Measurements from ENCODE around the gene SLC47A2.

Gene SLC47A2

GRCh38 chr17:19651451-19652238, 64.7 kb downstream of the SLC47A2 start:
- no peak for DNase-seq (ENCODE audit: low read depth)
- no peak overlapping the region for H3K4me3 ChIP-seq (ENCODE audit: low read depth, low read length)
- TF ChIP-seq CTCF (IDR thresholded peaks at IDR 0.05; ENCODE audit: insufficient read depth, low read depth, low read length, missing control alignments): no peak

DNA sequence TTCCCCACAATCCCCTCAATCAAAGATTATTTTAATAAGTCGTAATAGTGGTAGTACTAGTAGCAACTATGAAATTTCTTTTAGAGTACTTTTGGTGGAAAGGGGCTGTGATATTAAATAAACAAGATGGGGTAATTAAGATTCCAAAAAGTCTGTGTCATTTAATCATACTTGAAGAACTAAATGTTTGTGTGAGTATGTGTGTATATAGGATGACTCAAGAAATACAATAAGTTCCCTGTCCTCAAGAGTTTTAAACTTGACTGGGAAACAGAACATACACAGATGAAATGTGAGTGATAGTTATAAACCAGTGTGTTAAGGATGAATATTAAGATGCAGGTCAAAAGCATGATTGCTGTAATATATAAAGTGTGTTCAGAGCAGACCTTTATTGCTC, 65.6 kb downstream of the SLC47A2 start:
- TF ChIP-seq CTCF (IDR thresholded peaks at IDR 0.05; ENCODE audit: insufficient read depth, low read depth, low read length, missing control alignments): no peak
- no peak overlapping the region for H3K4me3 ChIP-seq (ENCODE audit: low read depth, low read length)
- no peak for DNase-seq (ENCODE audit: low read depth)

DNA sequence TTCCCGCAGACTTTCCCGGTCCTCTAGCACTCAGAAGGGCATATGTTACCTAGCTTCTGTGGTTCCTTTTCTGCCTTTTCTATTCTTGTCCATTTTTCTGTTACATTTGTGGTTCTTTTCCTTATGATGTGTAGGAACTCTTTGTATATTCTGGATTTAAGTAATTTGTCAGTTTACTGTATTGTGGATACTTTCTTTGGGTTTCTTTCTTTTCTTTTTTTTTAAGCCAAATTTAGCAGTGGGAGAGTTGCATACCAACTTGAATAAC, 67.2 kb downstream of the SLC47A2 start:
- DNase-seq (ENCODE audit: low read depth): no peak
- TF ChIP-seq CTCF (IDR thresholded peaks at IDR 0.05; ENCODE audit: insufficient read depth, low read depth, low read length, missing control alignments): no peak
- peak overlapping the region; percentile 89 for H3K4me3 ChIP-seq (ENCODE audit: low read depth, low read length)

DNA sequence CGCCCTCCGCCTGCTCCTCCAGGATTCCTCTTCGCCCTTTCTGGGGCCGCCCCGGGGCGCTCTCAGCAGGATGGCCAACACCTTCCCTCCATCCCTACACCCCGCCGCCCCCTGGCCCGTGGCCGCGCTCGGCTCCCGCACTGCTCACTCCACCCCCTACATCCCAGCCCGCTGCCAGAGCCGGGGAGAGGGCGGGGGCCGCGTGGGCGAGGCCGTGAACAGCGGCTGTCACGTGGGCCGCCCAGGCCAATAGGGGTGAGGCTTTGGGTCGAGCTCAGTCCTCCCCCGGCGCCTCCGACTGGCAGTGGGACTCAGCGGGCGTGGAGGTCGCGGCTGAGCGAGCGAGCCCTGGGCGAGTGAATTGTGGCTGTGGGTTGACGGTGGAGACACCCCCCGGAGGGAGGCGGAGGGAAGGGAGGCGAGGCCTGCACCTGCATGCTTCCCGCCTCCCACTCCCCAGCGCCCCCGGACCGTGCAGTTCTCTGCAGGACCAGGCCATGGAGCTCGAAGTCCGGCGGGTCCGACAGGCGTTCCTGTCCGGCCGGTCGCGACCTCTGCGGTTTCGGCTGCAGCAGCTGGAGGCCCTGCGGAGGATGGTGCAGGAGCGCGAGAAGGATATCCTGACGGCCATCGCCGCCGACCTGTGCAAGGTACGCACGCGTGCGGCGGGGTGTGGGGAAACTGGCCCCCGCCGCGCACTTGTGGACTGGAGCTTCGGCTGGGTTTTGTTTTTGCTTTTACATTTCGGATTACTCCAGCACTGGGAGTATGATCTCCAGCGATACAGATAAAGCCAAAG, 67.7 kb downstream of the SLC47A2 start, which contains the start of gene ALDH3A2:
Gene ALDH3A2, plus strand, starts transcription at position 277 of the 799 bp plus-strand sequence. Its CDS starts 221 bp downstream, at position 498.
- peak; percentile 97 for DNase-seq (ENCODE audit: low read depth)
- no peak for TF ChIP-seq CTCF (IDR thresholded peaks at IDR 0.05; ENCODE audit: insufficient read depth, low read depth, low read length, missing control alignments)
- H3K4me3 ChIP-seq (ENCODE audit: low read depth, low read length): peak within 1 kb of the TSS; percentile 89

DNA sequence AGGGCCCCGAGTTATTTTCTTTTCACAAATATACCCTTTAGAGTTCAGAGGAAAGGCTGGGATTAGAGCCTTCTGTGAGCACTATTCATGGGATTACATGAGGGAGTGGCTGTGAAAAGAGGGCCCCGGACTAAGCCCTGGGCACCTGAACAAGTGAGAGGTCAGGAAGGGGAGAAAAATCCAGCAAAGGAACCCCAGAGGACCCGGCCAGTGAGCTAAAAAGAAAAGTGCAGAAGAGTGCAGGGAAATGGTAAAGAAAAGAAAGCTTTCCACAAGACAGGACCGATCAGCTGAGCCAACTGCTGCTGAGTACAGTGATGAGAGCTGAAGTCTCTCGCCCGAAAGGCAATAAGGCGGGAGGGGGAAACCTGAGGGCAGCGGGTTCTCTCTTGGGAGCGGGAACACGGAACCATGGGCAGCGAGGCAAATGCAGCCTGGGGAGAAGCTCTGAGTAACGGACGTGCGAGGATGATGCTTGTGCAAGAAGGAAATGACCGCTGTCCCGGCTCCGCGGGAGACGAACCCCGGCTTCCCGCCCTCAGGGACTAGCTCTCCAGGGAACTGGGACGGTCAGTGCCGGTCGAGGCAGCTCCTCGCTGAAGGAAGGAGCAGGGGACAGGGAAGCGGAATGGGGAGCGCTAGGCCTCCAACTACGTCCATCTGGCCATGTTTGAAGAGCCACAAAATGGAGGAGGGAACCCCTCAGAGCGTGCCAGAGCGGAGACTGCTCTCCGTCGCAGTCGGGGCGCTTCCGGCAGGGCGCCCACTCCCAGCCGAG, 68.5 kb downstream of the SLC47A2 start:
- H3K4me3 ChIP-seq (ENCODE audit: low read depth, low read length): peak overlapping the region; percentile 89
- peak; percentile 65 for DNase-seq (ENCODE audit: low read depth)
- TF ChIP-seq CTCF (IDR thresholded peaks at IDR 0.05; ENCODE audit: insufficient read depth, low read depth, low read length, missing control alignments): no peak

DNA sequence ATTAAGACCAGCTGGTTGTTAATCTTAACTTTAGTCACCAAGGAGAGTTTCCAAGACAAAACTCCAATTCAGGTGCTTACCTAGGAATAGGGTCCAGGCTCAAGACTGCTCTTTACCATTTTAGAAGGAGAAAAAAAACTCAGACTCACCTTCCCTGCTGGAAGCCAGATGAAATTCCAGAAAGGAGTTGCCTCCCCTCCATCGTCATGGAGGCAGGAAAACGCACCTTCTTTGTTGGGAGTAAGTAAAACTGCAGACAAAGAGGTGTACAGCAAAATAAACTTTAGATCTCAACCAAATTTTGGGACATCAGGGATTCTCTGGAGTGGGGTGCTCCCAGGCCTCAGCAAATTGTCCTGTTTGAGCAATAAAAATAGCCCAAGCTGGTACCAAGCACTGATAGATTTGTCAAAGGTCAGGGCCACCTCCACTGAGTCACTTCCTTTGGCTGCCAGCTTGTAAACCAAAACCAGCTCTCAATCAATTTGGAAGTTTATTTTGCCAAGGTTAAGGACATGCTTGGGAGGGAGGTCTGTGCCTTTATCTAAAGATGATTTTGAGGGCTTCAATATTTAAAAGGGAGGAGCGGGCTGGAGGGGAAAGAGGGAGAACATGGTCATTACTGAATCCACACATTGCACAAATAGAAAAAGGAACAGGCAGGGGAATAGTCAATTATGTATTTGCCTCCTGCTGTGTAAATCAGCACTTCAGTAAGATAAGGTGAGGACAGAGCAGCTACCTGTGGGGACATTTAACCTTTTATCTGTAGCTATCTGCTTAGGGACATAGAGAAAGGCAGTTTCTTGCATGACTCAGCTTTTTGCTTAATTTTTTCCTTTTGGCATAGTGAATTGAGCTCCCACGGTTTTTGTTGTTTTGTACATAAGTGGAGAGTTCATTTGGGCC, 69.3 kb downstream of the SLC47A2 start:
- no peak overlapping the region for H3K4me3 ChIP-seq (ENCODE audit: low read depth, low read length)
- TF ChIP-seq CTCF (IDR thresholded peaks at IDR 0.05; ENCODE audit: insufficient read depth, low read depth, low read length, missing control alignments): no peak

More for the DNA sequence above, 69.3 kb downstream of the SLC47A2 start:
- DNase-seq (ENCODE audit: low read depth): no peak
